Stimulated activated CD8-positive, alpha-beta memory T cell treated with anti-CD3 and anti-CD28 coated beads, Interleukin-4, amount 100 ng/mL, for 48 hours (primary cell): ENCODE results near the gene CENPV.

Source experiments
- DNase-seq: peaks from one replicate; pipeline ENCODE4 v3.0.0-alpha.2; 2020

CENPV gene

GRCh38 chr17:16358394-16358793 is 5.1 kb upstream of the CENPV start:
- DNase-seq, result no peak

- DNase-seq, result no peak
These were observed 1.3 kb upstream of the CENPV start for GRCh38 chr17:16354585-16354984.

GRCh38 chr17:16352667-16353316 is 477 bp downstream of the CENPV start:
- DNase-seq, result peak; percentile 62

- DNase-seq, result peak; percentile 60
These were observed 984 bp downstream of the CENPV start for GRCh38 chr17:16352303-16352666.

- DNase-seq, result no peak
These were observed 1.4 kb downstream of the CENPV start for GRCh38 chr17:16351831-16352230.

- DNase-seq, result no peak
These were observed 3.8 kb downstream of the CENPV start for GRCh38 chr17:16349431-16349830.

GRCh38 chr17:16348586-16348985 is 4.7 kb downstream of the CENPV start:
- no peak for DNase-seq

GRCh38 chr17:16346721-16347271 is 6.5 kb downstream of the CENPV start:
- DNase-seq, result no peak

- no peak for DNase-seq
These were observed 7.7 kb downstream of the CENPV start for GRCh38 chr17:16345565-16345964.

- DNase-seq, result no peak
These were observed 9.7 kb downstream of the CENPV start for GRCh38 chr17:16343569-16343968.

- DNase-seq, result no peak
These were observed 10.3 kb downstream of the CENPV start for GRCh38 chr17:16342979-16343378.

GRCh38 chr17:16339959-16340358 is 13.3 kb downstream of the CENPV start:
- no peak for DNase-seq

GRCh38 chr17:16339402-16339801 is 13.9 kb downstream of the CENPV start:
- DNase-seq, result no peak

GRCh38 chr17:16338391-16338790 is 14.9 kb downstream of the CENPV start:
- DNase-seq, result no peak

- DNase-seq, result no peak
These were observed 23.6 kb downstream of the CENPV start for GRCh38 chr17:16329519-16330271.

- no peak for DNase-seq
These were observed 24.3 kb downstream of the CENPV start for GRCh38 chr17:16328997-16329396.

GRCh38 chr17:16327018-16327417 is 26.3 kb downstream of the CENPV start:
- DNase-seq, result no peak

GRCh38 chr17:16325964-16326363 is 27.3 kb downstream of the CENPV start:
- no peak for DNase-seq

- DNase-seq, result no peak
These were observed 30.6 kb downstream of the CENPV start for GRCh38 chr17:16322636-16323035.

- no peak for DNase-seq
These were observed 33.3 kb downstream of the CENPV start for GRCh38 chr17:16319969-16320368.

GRCh38 chr17:16314859-16315258 is 38.4 kb downstream of the CENPV start:
- no peak for DNase-seq

- DNase-seq, result no peak
These were observed 39.1 kb downstream of the CENPV start for GRCh38 chr17:16314189-16314588.

- DNase-seq, result no peak
These were observed 39.9 kb downstream of the CENPV start for GRCh38 chr17:16313139-16314090.
